GM12878 (cell line): ENCODE results near the gene LSM3. TPM values are rescaled to one million over a fixed set of nuclear protein-coding genes. Genes with fewer than 3 reads are reported as not detected.

Source experiments
- ATAC-seq: fragments of 200-7000 bp; cut with Tn5 transposase; 3 replicates; pipeline ENCODE4 v1.9.1; 2020; ENCODE audit warnings: mild to moderate bottlenecking, moderate library complexity
- BruUV-seq: library from RNA; stranded (reverse); fragments of 400-500 nt; replicated peaks from 2 replicates; lab custom pipeline; 2021; lab: Mats Ljungman, UMichigan
- CTCF ChIA-PET: fragments of 300-600 bp; sonication (Branson Sonifier 250); formaldehyde crosslinking; extraction: SDS; loops from one replicate; lab custom pipeline; 2021; ENCODE audit warnings: inconsistent platforms; lab: Yijun Ruan, JAX
- POLR2A ChIA-PET: fragments of 350-600 bp; formaldehyde crosslinking; extraction: SDS; loops from one replicate; lab custom pipeline; 2021; ENCODE audit warnings: inconsistent platforms; lab: Charles Lee
- RAD21 ChIA-PET: fragments of 300-600 bp; sonication (Branson Sonifier 250); formaldehyde crosslinking; loops from one replicate; lab custom pipeline; 2023; ENCODE audit warnings: antibody characterized with exemption; ENCODE audit not compliant: unreplicated experiment; lab: Charles Lee
- SMC1A ChIA-PET: fragments of 300-600 bp; sonication (Branson Sonifier 250); formaldehyde crosslinking; loops from one replicate; lab custom pipeline; 2023; ENCODE audit not compliant: unreplicated experiment, uncharacterized antibody; lab: Charles Lee
- DNase-seq: peaks from one replicate; pipeline ENCODE4 v3.0.0-alpha.2; 2011; ENCODE audit warnings: low read depth, low spot score
- FAIRE-seq: peaks from 3 replicates; lab custom pipeline; 2011; peaks lifted over from hg19 to GRCh38; lab: Jason Lieb, UNC
- H2AFZ ChIP-seq: 2 replicates; pipeline ENCODE4 v1.6.0; 2011; ENCODE audit warnings: low read depth, low read length, control low read depth; ENCODE audit not compliant: control insufficient read depth
- H3K27ac ChIP-seq: 2 replicates; pipeline ENCODE4 v1.5.1; 2011; ENCODE audit warnings: control low read depth; ENCODE audit not compliant: control insufficient read depth, insufficient read depth
- H3K27me3 ChIP-seq, 2 experiments: replicated peaks in 1 of 2; 2 replicates each; pipeline versions ENCODE4 v1.6.0 to v1.6.1; 2011; ENCODE audit warnings: low read length in 1 of 2; ENCODE audit not compliant: control insufficient read depth in 2 of 2, insufficient read depth in 2 of 2
- H3K36me3 ChIP-seq, 2 experiments: 2 replicates each; pipeline ENCODE4 v1.5.1; 2011; ENCODE audit warnings: low read length in 1 of 2; ENCODE audit not compliant: control insufficient read depth in 2 of 2, insufficient read depth in 2 of 2
- H3K4me1 ChIP-seq: 2 replicates; pipeline ENCODE4 v1.6.1; 2011; ENCODE audit warnings: mild to moderate bottlenecking, low read length, moderate library complexity, mixed read lengths; ENCODE audit not compliant: control insufficient read depth, insufficient read depth
- H3K4me2 ChIP-seq: 2 replicates; pipeline ENCODE4 v1.6.0; 2011; ENCODE audit warnings: control low read depth; ENCODE audit not compliant: control insufficient read depth, insufficient read depth
- H3K4me3 ChIP-seq: fragments of 200-600 bp; sonication (generic); 2 replicates; pipeline ENCODE4 v1.5.1; 2016
- H3K79me2 ChIP-seq: 2 replicates; pipeline ENCODE4 v1.6.0; 2011; ENCODE audit warnings: low read length; ENCODE audit not compliant: control insufficient read depth, insufficient read depth
- H3K9ac ChIP-seq: 2 replicates; pipeline ENCODE4 v1.8.0; 2011; ENCODE audit warnings: low read length, control low read depth, mixed read lengths; ENCODE audit not compliant: control insufficient read depth, insufficient read depth
- H3K9me3 ChIP-seq: replicated peaks from 3 replicates; pipeline ENCODE4 v1.5.1; 2011; ENCODE audit warnings: mild to moderate bottlenecking, low read length; ENCODE audit not compliant: control insufficient read depth, insufficient read depth
- H4K20me1 ChIP-seq: 2 replicates; pipeline ENCODE4 v1.6.0; 2011; ENCODE audit not compliant: control insufficient read depth, insufficient read depth
- BMI1 ChIP-seq: fragments of 450-650 bp; IDR thresholded peaks from 2 replicates; pipeline ENCODE4 v1.6.1; 2016; ENCODE audit warnings: mild to moderate bottlenecking, moderate library complexity, borderline replicate concordance
- GABPA ChIP-seq: IDR thresholded peaks from 2 replicates; pipeline ENCODE4 v1.6.1; 2014; ENCODE audit warnings: antibody characterized with exemption, low read depth, mild to moderate bottlenecking, inconsistent platforms
- HDAC2 ChIP-seq: fragments of 200-600 bp; sonication (generic); IDR thresholded peaks from 2 replicates; pipeline ENCODE4 v1.6.1; 2017
- MEF2A ChIP-seq: IDR thresholded peaks from 2 replicates; pipeline ENCODE4 v1.6.1; 2011; ENCODE audit warnings: low read depth, mild to moderate bottlenecking, low read length, moderate library complexity; ENCODE audit not compliant: insufficient read depth
- PAX5 ChIP-seq: IDR thresholded peaks from 2 replicates; pipeline ENCODE4 v1.6.1; 2011; ENCODE audit warnings: low read depth, low read length, borderline replicate concordance
- RUNX3 ChIP-seq: IDR thresholded peaks from 2 replicates; pipeline ENCODE4 v1.6.1; 2012; ENCODE audit warnings: low read length, inconsistent platforms
- SKIL ChIP-seq: fragments of 450-650 bp; IDR thresholded peaks from 2 replicates; pipeline ENCODE4 v1.6.1; 2017; ENCODE audit warnings: mild to moderate bottlenecking, low read depth, inconsistent platforms; ENCODE audit not compliant: poor library complexity, severe bottlenecking
- TBL1XR1 ChIP-seq: IDR thresholded peaks from 2 replicates; pipeline ENCODE4 v1.6.1; 2012; ENCODE audit warnings: low read depth, low read length, improper control_type of control experiment
- USF2 ChIP-seq: IDR thresholded peaks from 2 replicates; pipeline ENCODE4 v1.6.1; 2011; ENCODE audit warnings: low read depth, low read length, improper control_type of control experiment, borderline replicate concordance
- ZBTB4 ChIP-seq: fragments of 450-650 bp; formaldehyde crosslinking; IDR thresholded peaks from 2 replicates; pipeline ENCODE4 v1.4.0; 2022; ENCODE audit warnings: mild to moderate bottlenecking, moderate library complexity
- WGBS: methylation state at CpG from one replicate; pipeline ENCODE4 v1.1.6; 2016; ENCODE audit warnings: low lambda C conversion rate; ENCODE audit not compliant: insufficient replicate concordance, insufficient coverage; ENCODE audit errors: missing lambda C conversion rate; 5-methylcytosine and 5-hydroxymethylcytosine counted together
- in situ Hi-C: fragments of 300-500 bp; cut with MboI; formaldehyde crosslinking; loops from 9 replicates; pipeline ENCODE4 v1.14.3; 2018; ENCODE audit warnings: mixed read lengths
- intact Hi-C: fragments of 100-400 bp; cut with micrococcal nuclease; formaldehyde crosslinking; loops from one replicate; pipeline ENCODE4 v1.14.2; 2022; ENCODE audit not compliant: unreplicated experiment
- polyA plus RNA-seq, 11 experiments: library from polyadenylated mRNA; depleted of rRNA in 4 of 11; unstranded in 6 of 11; stranded (reverse) in 5 of 11; fragments of >200 nt; fragmentation: Nextera tagmentation in 4 of 11; fragmentation: Illumina TruSeq in 1 of 11; extraction: Ambion mirVana in 4 of 11; extraction: Trizol in 1 of 11; gene quantifications; 1 replicate in 1 of 11; 2 replicates in 10 of 11; pipeline versions ENCODE4 v1.2.1 to v1.2.3, GENCODE V29; 2011 to 2016; ENCODE audit warnings: inconsistent platforms in 2 of 11, missing spikeins in 2 of 11, low read depth in 1 of 11
- total RNA-seq, 4 experiments: library from RNA; depleted of rRNA in 3 of 4; stranded (reverse); fragments of >200 nt in 3 of 4; fragmentation: Illumina TruSeq in 1 of 4; extraction: Trizol in 1 of 4; gene quantifications; 2 replicates each; pipeline versions ENCODE4 v1.2.1 to v1.2.3, GENCODE V29; 2013 to 2021

Gene LSM3
- total and polyA plus RNA-seq, 10 of the 15 experiments (the other 5 are each of a cell fraction or from before 2014, with no cell fraction given), result 15.5 to 111 (median 29.1) TPM

- TF ChIP-seq SKIL, result no peak
- TF ChIP-seq RUNX3, result no peak
- no peak for TF ChIP-seq USF2
Observed at GRCh38 chr3:14231145-14231990, 52.8 kb downstream of the LSM3 start (continued).

GRCh38 chr3:14231998-14232501 lies 53.4 kb downstream of the LSM3 start:
- SMC1A ChIA-PET, result no interaction called here
- TF ChIP-seq HDAC2, result no peak
- no peak for TF ChIP-seq MEF2A
- TF ChIP-seq PAX5, result no peak
- TF ChIP-seq ZBTB4 (CRISPR knock-in tag), result no peak
- TF ChIP-seq GABPA, result no peak
- no peak for TF ChIP-seq BMI1
- TF ChIP-seq TBL1XR1, result no peak
- TF ChIP-seq RUNX3, result no peak
- TF ChIP-seq, all 136 proteins: peak for 0
- Histone ChIP-seq H3K27ac (no peak overlapping the region), H3K27me3 (peaks cover 0 to 2% of the 10 kb centered on the region in 2 experiments; a peak in 1 of 4 replicates), H2AFZ (no peak overlapping the region), H3K4me1 (no peaks in the 10 kb centered on the region), H3K79me2 (no peaks in the 10 kb centered on the region), H3K9me3 (peaks cover 3% of the 10 kb centered on the region; the same call in 2 of the 3 replicates), H3K4me2 (no peak overlapping the region), H3K36me3 (no peaks in the 10 kb centered on the region), H3K4me3 (no peak overlapping the region), H4K20me1 (no peaks in the 10 kb centered on the region), H3K9ac (no peak overlapping the region)
- intact Hi-C loops (no loop called here), in situ Hi-C loops (no loop called here)
- no TSS peak for BruUV-seq
- ATAC-seq (no peak), DNase-seq (no peak), FAIRE-seq (no peak)
- ChIA-PET POLR2A (no interaction called here), RAD21 (no interaction called here), CTCF (interaction anchor here (3.2 kb wide), 1 partner anchor 28 kb away, joined by 12 read pairs; no protein-coding TSS in a partner anchor)
- 23% methylated on average over 4 of the region's 4 CpGs for WGBS
